ENCODE data around the gene PKIG. TPM values are rescaled to one million over a fixed set of nuclear protein-coding genes. Genes with fewer than 3 reads are reported as not detected.

The PKIG gene
- polyA plus RNA-seq, 1 donor from 2014 or later: 174 TPM

- Histone ChIP-seq H3K9ac (ENCODE audit: low read length) (no peak overlapping the region), H2AFZ (ENCODE audit: low read depth, low read length) (no peak overlapping the region), H3K9me3 (ENCODE audit: low read length) (no peaks in the 10 kb centered on the region), H4K20me1 (ENCODE audit: insufficient read depth) (no peaks in the 10 kb centered on the region), H3F3A (ENCODE audit: insufficient read depth, low read length, poor library complexity, severe bottlenecking) (no peaks in the 10 kb centered on the region), H3K4me3 (ENCODE audit: low read length) (no peak overlapping the region), H3K27ac (ENCODE audit: low read length) (no peak overlapping the region), H3K27me3 (ENCODE audit: insufficient read depth, low read depth, low read length) (no peaks in the 10 kb centered on the region), H3K4me2 (ENCODE audit: low read length) (no peak overlapping the region), H3K9me2 (ENCODE audit: insufficient read depth, low read length) (no peaks in the 10 kb centered on the region), H3K79me2 (replicated peaks; ENCODE audit: insufficient read depth, low read length) (no peaks in the 10 kb centered on the region), H3K36me3 (ENCODE audit: insufficient read depth, low read length) (no peaks in the 10 kb centered on the region)
- TF ChIP-seq EZH2 (IDR thresholded peaks at IDR 0.05; ENCODE audit: borderline replicate concordance, insufficient read depth, low read length, poor library complexity, severe bottlenecking) (no peak), REST (IDR thresholded peaks at IDR 0.05; ENCODE audit: borderline replicate concordance) (no peak), EP300 (conservative IDR thresholded peaks at IDR 0.05; ENCODE audit: poor library complexity, severe bottlenecking) (no peak), CTCF (IDR thresholded peaks at IDR 0.05; ENCODE audit: poor library complexity, severe bottlenecking) (no peak), MXI1 (conservative IDR thresholded peaks at IDR 0.05; ENCODE audit: poor library complexity, severe bottlenecking) (no peak), SMC3 (conservative IDR thresholded peaks at IDR 0.05; ENCODE audit: poor library complexity) (no peak), RAD21 (conservative IDR thresholded peaks at IDR 0.05) (no peak), POLR2AphosphoS5 (IDR thresholded peaks at IDR 0.05) (no peak), TAF1 (IDR thresholded peaks at IDR 0.05; ENCODE audit: low read depth) (no peak)
Observed at GRCh38 chr20:44601236-44601671, 18.9 kb downstream of the PKIG start.

GRCh38 chr20:44601801-44602204 is 19.4 kb downstream of the PKIG start:
- no peak overlapping the region for H3K4me3 ChIP-seq (ENCODE audit: low read length)
- H3F3A ChIP-seq (ENCODE audit: insufficient read depth, low read length, poor library complexity, severe bottlenecking): no peaks in the 10 kb centered on the region
- TF ChIP-seq POLR2AphosphoS5 (IDR thresholded peaks at IDR 0.05) (no peak), EP300 (conservative IDR thresholded peaks at IDR 0.05; ENCODE audit: poor library complexity, severe bottlenecking) (no peak), SMC3 (conservative IDR thresholded peaks at IDR 0.05; ENCODE audit: poor library complexity) (no peak), MXI1 (conservative IDR thresholded peaks at IDR 0.05; ENCODE audit: poor library complexity, severe bottlenecking) (no peak), REST (IDR thresholded peaks at IDR 0.05; ENCODE audit: borderline replicate concordance) (no peak), CTCF (IDR thresholded peaks at IDR 0.05; ENCODE audit: poor library complexity, severe bottlenecking) (no peak), TAF1 (IDR thresholded peaks at IDR 0.05; ENCODE audit: low read depth) (no peak), EZH2 (IDR thresholded peaks at IDR 0.05; ENCODE audit: borderline replicate concordance, insufficient read depth, low read length, poor library complexity, severe bottlenecking) (no peak), RAD21 (conservative IDR thresholded peaks at IDR 0.05) (no peak)
- no peaks in the 10 kb centered on the region for H3K36me3 ChIP-seq (ENCODE audit: insufficient read depth, low read length)
- H3K9me2 ChIP-seq (ENCODE audit: insufficient read depth, low read length): no peaks in the 10 kb centered on the region
- H3K9ac ChIP-seq (ENCODE audit: low read length): no peak overlapping the region
- H3K27me3 ChIP-seq (ENCODE audit: insufficient read depth, low read depth, low read length): no peaks in the 10 kb centered on the region
- no peak overlapping the region for H2AFZ ChIP-seq (ENCODE audit: low read depth, low read length)
- H3K27ac ChIP-seq (ENCODE audit: low read length): no peak overlapping the region
- no peaks in the 10 kb centered on the region for H3K9me3 ChIP-seq (ENCODE audit: low read length)
- no peaks in the 10 kb centered on the region for H4K20me1 ChIP-seq (ENCODE audit: insufficient read depth)
- no peaks in the 10 kb centered on the region for H3K79me2 ChIP-seq (replicated peaks; ENCODE audit: insufficient read depth, low read length)
- no peak overlapping the region for H3K4me2 ChIP-seq (ENCODE audit: low read length)

All from neural cell (in vitro differentiated cells).